Myocyte (in vitro differentiated cells): ENCODE data around the gene FBXO47. TPM values are rescaled to one million over a fixed set of nuclear protein-coding genes. Genes with fewer than 3 reads are reported as not detected.

ENCODE experiments used
- DNase-seq: peaks from one replicate; pipeline ENCODE4 v3.0.0-alpha.2; 2012; ENCODE audit warnings: low read depth
- total RNA-seq: library from RNA; depleted of rRNA; stranded (reverse); fragments of >200 nt; gene quantifications from 2 replicates; pipeline ENCODE4 v1.2.3, GENCODE V29; 2014

Gene FBXO47
- total RNA-seq, 1 donor from 2014 or later, result not detected

DNA sequence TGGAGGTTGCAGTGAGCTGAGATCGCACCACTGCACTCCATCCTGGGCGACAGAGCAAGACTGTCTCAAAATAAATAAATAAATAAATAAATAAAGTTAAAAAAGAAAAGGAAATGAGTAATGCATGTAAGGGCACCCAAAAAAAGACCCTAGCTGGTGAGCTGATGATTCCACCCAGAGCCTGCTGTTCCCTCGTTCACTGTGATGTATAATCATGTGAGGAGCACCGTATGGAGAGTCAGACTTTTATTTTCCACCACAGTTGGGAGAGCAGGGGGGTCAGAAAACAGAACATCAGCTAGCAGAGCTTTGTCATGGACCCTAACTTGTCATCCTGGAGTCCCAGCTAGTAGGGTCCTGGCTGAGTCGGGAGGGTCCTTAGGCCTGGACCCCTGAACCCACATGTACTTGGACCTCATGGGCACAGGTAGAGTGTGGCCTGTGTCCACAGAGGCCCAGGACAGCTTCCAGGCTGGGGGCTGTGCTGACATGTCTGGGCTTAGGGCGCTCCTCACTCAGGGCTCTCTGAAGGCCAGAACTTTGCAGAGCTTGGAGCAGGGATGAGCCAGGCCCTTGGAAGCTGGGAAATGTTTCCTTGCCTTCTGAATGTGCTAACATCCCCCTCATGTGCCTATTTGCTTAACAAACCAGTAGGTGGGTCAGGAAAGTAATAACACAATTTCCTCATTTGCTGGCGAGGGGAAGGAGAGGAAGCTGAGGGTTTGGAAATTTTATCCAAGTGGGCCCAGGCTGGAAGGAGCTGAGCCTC, 60.6 kb downstream of the FBXO47 start:
- DNase-seq, result no peak

DNA sequence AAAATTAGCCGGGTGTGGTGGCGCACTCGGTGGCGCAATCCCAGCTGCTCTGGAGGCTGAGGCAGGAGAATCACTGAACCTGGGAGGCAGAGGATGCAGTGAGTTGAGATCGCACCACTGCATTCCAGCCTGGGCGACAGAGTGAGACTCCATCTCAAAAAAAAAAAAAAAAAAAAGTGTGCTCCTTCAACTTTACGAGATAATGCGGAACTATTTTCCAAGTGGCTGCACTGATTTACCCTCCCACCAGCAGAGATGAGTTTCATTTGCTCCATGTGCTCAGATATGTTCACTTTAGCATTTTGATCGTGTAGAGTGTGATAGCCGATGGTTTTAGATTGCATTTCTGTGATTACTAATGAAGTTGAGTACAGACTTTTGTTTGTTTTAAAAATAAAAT, 61.8 kb downstream of the FBXO47 start:
- DNase-seq, result no peak

DNA sequence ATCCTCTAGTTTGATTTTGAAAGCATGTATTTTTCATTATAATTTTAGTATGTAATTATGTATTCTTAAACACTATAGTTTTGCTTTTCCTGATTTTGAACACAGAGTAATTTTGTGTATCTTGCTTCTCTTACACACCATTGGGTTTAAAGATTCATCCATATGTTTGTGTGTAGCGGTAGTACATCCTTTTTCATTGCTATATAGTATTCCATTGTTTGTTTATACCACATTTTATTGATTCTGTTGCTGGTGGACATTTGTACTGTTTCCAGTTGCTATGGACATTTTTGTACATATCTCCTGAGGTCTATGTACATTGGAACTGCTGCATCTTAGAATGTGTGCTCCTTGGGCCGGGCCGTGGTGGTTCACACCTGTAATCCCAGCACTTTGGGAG, 62.3 kb downstream of the FBXO47 start:
- no peak for DNase-seq

- DNase-seq, result no peak
These were observed 63.8 kb downstream of the FBXO47 start for GRCh38 chr17:38903404-38903803.

GRCh38 chr17:38900978-38901656, 66.1 kb downstream of the FBXO47 start:
- peak; percentile 98 for DNase-seq

DNA sequence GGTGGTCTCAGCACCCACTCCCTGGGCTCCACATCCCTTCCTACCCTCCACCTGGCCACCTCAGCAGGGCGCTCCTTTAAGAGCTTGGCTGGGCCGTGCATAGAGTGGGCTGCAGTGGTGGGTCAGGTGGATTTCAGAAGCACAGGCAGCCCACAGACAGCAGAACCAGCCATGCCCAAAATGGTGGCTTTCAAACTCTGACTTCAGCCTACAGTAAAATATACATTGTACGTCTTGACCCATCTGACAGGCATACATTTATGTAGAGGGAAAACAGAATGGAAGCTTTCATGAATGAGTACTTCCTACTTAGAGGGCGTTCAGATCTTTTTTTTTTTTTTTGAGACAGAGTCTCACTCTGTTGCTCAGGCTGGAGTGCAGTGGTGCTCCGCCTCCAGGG, 67.8 kb downstream of the FBXO47 start:
- DNase-seq, result no peak

DNA sequence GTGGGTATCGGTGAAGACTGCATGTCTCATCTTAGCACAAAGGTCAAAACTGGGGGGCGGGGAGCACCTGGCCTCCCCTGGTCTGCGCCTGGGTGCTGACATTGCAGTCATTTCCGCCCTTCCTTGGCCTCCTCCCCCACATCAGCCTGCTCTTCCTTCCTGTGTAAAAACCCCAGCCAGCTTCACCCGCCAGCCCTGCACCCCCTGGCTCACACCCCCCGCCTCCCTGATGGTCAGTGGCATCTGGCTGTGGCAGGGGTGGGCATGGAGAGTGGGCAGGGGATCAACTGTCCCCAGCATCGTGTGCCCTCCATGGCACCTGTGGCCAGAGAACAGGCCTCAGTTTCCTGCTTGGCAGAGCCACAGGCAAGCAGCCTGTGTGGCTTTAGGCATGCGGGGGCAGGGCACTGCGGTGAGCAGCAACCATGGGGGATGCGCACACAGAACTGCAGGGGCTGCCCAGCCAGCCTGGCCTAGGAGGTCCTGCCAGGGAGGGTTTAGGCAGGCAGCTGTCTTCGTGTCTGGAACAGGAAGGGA, 68.3 kb downstream of the FBXO47 start:
- DNase-seq, result peak; percentile 97

- peak; percentile 62 for DNase-seq
These were observed 68.9 kb downstream of the FBXO47 start for GRCh38 chr17:38898291-38898679.

DNA sequence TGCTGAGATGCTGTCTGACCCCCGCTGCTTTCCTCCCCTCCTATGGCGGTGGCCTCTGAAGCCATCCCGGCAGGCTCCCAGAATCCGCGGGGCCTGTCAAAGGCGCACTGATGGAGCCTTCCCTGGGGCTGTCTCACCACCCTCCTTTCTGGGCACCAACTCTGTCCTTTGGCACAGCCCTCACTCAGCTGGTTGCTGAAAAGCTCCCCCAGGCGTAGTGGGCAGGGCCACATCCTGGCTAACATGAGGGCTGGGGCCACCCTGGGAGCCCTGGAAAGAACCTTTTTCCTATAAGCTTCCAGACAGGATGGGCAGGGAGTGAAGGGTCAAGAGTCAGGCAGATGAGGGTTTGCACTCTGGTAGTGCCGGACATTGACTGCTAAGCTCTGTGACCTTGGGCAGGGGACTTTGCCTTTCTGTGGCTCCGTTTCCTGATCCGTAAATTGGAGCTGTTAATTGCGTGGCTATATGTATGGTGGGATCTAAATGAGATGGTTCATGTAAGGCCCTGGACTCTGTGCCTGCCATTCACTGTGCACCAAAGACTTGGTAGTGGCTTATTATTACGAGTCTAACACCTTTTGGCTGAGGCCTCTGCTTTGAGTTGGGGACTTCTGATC, 69.4 kb downstream of the FBXO47 start:
- DNase-seq, result no peak

DNA sequence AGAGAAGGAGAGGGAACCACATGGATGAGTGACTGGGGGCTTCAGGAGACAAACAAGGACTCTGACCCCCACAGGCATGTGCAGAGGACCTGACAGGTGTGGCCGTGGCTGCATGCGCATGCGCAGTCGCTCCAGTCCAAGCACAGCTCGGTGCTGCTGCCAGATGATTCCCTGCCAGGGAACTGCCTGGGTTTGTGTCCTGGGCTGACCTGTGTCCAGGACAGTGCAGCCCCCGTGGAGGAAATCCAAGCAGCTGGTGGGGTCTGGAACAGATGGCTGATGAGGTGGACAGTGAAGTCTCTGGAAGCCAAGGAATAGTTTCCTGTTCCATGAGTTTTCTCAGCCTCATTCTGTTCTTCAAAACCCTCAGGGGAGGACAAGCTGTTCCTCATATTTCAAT, 70.0 kb downstream of the FBXO47 start:
- DNase-seq, result peak; percentile 95

DNA sequence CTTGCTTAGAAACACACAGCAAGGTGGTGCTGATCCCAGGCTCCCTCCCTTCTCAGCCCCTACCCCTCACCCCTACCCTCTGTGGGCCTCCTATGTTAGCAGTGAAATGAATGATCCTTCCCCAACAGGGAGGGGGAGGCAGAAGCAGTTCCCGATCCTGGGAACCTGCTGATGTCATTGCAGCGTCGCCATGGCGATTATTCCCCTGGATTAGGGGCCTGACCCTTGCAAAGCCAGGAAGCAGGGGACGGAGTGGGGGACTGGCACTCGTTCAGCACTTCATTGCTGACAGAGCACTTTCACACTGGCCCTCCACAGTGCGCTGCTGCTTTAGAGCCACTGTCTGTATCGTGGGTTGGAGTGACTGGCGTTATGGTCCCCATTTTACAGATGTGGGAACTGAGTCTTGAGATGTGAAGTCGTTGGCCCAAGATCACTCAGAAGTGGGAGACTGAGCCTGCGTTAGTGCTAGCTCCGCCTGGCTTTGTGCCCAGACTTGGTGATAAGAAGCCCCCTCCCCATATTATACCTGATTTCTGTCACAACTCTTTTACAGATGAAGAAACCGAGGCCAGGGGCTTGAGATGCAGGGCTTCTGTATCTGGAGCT, 70.8 kb downstream of the FBXO47 start:
- DNase-seq, result no peak

DNA sequence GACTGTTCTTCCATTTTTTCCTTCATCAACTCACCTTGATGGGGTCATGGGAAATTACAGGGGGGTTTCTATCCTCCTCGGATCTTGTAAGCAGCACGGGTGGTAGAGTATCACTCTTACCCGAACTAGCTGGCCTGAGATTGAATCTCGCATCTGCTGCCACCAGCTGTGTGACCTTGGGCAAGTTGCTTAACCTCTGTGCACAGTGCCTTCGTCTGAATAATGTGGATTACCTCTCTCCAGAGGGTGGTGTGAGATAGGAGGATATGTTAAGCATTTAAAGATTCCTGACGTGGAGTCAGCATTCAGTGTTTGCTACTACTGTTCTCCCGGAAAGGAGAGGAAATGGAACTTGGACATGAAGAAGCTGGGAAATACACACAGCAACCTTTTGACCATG, 72.9 kb downstream of the FBXO47 start:
- DNase-seq, result no peak

DNA sequence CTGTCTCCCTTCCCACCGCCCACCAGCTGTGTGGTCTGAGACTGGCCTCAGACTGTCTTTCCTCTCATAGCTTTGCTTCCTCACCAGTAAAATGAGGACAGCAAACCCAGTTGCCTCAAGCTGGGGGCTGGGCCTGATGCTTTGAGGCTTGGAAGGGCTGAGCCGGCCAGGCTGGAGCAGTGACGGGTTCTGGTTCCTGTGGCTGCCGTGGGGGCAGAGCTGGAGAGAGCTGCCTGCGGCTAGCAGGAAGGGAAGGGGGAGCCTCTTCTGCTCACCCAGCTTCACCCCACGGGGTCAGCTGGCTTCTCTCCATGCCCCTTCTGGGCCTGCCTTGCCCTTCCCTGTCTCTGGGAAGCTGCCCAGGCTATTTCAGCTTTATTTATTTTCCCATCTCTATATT, 73.6 kb downstream of the FBXO47 start:
- DNase-seq, result peak; percentile 94

- no peak for DNase-seq
These were observed 74.1 kb downstream of the FBXO47 start for GRCh38 chr17:38893113-38893512.

DNA sequence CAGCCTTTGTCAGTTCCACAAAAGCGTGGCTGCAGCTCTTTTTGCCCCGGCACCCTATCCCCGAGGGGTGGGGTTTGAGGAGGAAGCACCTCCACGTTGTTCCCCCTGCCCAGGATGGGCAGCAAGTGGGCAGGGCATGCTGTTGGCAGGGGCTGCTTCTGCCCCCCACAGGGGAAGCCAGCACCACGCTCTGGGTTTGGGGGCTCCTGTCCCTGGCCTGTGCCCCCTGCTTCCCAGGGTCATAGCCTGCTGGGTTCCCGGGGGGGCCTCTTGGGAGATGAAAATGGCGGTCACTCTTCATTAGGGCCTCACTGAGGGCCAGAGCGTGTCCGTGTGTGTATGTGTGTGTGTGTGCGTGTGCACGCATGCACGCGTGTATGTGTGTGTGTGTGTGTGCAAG, 74.6 kb downstream of the FBXO47 start:
- DNase-seq, result no peak

GRCh38 chr17:38892083-38892482, 75.1 kb downstream of the FBXO47 start:
- DNase-seq, result no peak

DNA sequence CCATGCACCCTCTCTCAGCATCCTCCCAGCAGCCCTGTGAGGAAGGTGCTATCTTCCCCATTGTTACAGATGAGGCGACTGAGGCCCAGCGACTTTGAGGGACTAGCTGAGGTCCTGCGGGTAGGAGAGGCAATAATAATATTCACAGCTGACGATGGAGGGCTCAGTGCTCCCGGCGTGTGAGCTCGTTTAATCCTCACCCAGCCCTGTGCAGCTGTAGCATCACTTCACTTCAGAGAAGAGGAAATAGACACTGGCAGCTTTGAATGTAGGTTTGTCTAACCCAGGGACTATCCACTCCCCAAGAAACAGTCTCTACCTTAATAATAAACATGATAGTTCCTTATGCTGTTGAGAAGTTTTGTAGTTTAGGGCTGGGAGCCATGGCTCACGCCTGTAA, 75.8 kb downstream of the FBXO47 start:
- no peak for DNase-seq

GRCh38 chr17:38890410-38890746, 76.8 kb downstream of the FBXO47 start:
- no peak for DNase-seq

GRCh38 chr17:38889745-38890409, 77.3 kb downstream of the FBXO47 start:
- DNase-seq, result no peak

GRCh38 chr17:38888842-38889241, 78.4 kb downstream of the FBXO47 start:
- no peak for DNase-seq

- no peak for DNase-seq
These were observed 80.6 kb downstream of the FBXO47 start for GRCh38 chr17:38886643-38887010.
